GM19452 (cell line): ENCODE results near the gene TNFRSF19.

Experiments
- ATAC-seq: cut with Tn5 transposase; IDR thresholded peaks from one replicate; pipeline ENCODE4 v1.9.1; 2021; ENCODE audit not compliant: unreplicated experiment

Gene TNFRSF19

DNA sequence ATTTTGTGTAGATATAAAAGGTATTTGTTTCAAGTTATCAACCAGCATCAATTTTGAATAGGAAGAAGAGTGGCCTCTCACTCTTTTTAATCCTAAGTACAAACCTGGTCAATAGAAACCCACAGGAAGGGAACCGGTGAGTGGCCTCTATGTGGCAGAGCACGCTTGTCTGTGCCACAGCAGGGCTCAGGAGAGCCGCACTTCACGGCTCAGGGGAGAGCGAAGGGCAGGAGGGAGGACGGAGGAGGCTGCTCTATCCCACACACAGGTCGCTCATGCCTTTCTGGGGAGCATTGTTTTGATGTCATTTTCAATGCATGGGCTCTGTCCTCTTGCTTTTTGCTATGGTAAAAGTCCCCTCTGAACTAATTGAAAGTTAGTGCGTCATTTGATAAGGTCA is 57.2 kb downstream of the TNFRSF19 start:
- no peak for ATAC-seq

DNA sequence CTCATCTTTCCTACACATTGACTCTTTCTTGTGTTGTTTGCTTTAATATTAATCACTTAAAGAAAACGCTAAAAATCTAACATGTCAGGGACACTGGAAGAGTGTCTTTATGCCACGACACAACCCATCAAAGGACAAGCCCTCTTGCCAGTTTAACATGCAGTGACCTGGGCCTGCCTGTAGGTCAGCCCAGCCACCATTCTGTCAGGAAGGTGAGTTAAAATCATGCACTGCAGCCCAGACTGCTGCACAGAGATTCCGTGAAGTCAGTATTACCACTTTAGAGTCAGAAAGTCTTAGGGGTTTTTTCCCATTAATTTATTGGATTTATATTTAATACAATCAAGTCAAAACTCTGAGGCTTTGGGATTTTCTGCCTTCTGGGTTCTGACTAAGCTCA is 58.0 kb downstream of the TNFRSF19 start:
- no peak for ATAC-seq

DNA sequence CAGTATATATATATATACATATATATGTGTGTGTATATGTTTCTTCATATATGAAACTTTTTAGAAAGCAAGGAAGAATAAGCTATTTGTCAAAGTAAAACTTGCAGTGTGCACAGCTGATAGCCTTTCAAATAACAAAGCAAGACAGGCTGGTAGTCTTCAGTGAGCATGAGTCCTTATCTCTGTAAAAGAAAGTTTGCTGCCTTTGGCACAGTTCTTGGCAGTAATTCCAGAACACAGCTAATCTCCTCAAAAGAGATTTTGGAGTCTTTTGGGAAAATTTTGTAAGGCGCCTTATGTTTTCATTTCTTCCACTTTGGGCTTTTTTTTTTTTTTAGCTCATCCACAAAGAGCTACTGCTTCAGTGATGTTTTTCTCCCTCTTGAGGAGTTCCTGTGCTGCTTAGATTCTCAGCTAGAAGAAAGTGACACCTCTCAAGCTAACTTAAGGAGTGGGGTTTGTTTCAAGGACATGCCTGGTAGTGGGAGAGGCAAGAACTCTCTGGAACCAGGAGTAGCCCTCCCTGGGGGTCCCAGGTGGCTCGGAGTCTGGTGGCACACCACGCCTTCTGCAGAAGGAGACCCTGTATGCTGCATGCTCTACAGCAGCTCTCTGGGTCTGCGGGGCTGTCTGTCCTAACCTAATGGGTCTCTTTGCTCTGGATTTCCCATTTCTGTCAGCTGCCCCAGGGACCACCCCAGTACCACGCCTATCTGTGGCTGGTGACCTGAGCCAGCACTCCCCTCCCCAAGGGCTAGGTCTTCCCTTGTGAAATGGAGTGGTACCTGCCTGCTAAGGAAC is 58.8 kb downstream of the TNFRSF19 start:
- no peak for ATAC-seq

DNA sequence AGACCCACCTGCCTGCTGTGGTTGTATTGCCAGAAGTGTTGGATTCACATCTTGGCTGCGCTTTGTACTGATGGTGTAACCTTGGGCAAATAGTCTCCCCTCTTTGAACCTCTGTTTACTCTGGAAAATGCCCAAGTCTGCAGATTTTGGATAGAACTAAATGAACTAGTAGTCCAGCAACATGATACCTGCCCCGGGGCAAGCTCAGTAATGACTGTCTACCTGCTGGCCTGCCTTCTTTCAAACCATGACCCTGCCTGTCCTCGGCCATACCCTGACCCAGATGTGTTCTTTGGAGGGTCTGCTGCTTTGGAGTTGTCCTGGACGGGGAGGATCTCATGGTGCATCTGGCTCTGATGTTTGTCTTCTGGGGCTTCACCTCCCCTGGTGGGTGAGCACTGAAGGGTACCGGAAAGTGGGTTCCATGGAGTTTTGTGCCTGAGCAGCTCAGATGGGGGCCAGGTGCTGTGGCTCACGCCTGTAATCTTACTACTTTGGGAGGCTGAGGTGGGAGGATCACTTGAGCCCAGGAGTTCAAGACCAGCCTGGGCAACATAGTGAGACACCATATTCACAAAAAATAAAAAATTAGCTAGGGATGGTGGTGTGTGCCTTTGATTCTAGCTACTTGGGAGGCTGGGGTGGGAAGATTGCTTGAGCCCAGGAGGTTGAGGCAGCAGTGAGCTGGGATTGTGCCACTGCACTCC is 59.5 kb downstream of the TNFRSF19 start:
- no peak for ATAC-seq

DNA sequence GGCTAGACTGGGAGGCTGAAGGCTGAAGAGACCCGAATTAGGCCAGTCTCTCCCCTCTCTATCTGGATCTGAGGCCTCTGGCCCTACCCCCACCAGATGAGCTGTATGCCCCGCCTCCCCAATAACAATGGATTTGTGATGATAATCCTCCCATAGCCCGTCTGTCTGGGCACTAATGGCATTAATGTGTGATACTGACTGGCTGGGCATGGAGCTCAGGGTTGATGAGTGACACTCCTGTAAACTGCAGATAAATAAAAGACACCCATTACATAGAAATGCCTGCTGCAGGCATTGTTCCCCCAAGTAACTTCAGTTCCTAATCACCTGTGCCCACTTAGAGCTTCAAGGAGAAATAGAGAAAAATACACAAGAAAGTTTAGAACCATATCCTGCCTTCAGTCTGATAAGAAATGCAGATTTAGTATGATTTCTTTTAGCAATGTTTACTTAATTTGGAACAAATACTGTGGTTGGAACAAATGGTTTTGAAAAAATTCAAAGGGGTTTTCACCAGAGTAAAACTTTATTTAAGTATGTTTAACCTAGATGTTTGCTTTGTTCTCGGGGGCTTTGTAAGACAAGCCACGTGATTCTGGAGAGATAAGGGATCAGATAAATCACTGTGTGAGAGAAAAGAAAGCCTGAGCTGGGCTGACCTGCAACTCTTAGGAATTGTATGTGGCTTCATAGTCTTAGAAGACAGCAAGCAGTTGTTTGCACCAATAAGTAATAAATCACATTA is 60.3 kb downstream of the TNFRSF19 start:
- ATAC-seq = no peak

DNA sequence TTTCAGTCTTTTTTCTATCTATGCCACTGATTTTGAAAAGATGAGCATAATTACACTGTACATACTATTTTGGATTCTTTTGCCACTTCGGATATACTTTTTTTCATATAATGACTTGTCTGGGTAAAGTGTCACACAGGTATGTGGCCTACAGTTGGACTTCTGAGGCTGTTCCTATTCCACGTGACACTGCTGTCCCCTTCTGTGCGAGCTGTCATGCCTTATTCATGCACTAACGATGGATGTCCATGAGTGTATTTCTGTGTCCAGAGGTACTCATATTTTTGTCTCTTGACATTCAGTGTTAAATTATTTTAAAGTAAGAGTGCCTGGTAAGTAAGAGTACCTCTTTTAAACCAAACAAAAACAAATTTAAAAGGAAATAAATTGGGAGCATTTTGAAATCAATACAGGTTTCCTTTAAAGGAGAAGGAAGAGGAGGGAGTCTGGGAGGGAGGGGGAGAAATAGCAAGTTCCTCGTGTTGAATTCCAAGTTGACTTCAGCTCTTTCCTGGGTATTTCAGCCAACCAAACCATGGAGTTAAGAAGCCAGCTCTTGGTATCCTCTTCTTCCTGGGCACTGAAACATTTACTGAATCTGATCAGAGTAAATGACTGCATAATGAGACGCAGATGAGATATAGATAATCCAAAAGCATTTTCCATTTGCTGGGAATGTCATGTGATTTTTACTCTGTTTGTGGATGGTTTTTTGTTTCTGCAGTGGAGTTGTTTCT is 61.3 kb downstream of the TNFRSF19 start:
- no peak for ATAC-seq

DNA sequence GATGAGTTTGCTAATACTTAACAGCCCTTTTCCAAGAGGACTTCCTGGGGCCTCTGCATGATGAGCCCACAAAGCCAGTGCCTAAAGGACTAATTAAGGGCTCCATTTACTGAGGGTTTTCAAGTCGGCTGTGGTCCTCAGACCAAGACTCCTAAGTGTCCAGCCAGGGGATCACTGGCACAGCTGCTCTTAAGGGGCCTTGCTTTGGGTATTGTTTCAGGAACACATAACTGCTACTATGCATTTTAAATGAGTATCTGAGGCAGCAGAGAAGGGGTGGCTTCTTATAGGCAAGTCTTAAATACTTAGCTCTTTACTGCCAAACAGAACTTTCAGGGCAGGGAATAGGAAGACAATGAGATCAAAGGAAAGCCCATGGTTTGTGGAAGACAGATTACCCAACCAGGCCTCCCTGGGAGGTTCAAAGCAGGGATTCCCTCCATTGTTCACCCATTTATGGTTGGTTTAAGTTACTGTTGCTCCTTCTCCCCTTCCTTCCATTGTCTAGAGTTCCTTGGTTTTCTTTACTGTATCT is 61.9 kb downstream of the TNFRSF19 start:
- ATAC-seq = no peak

DNA sequence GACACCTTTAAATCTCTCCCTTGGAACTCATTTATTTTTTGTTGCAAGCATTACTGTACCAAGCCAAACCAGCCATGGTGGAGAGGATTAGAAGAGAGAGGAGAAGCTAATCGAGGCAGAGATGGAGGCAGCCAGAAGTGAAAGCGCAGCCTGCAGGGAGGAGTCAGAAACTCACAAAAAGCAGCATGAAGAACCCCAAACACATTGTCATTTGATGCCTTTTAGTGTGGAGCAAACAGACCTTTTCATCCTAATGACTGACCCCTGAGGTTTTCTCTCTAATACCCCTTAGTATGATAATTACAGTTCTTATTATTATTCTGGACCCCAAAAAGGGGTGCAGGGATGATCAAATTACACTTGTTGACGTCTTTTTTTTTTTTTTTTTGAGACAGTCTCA is 62.5 kb downstream of the TNFRSF19 start:
- no peak for ATAC-seq

DNA sequence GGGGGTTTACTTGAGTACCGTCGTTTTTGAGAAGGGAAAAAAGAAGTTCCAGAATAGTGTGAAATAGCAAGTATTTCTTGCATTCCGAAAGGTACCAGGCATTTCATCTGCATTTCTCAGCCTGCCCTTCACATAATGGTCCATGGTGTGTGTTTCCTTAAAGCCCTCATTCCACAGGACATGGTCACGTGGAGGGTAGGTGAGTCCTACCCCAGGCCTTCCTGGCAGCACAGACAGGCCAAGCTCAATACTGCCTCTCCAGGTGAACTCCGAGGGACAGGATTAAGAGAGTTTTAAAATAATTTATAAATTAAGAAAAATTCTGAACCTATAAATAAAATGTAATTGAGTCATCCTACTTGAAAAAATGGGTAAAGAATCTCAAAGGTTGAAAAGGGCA is 64.7 kb downstream of the TNFRSF19 start:
- ATAC-seq = no peak

DNA sequence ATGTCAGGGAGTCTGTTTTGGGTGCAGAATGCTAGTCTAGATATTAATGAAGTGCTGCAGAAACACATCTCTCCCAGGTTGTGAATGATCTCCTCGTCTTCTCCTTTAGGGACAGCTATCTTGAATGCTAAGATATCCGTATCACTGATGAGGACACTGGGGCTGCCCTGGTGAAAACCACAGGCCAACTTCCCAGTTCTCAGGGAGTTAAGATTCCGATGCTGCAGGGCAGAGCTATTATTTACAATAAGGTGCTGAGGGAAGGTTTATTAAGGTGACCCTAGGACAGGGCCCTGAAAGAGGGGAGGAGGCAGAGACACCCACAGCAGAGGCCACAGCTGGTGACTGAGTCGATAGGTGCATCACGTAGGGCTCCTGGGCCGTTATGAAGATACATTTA is 66.1 kb downstream of the TNFRSF19 start:
- no peak for ATAC-seq

DNA sequence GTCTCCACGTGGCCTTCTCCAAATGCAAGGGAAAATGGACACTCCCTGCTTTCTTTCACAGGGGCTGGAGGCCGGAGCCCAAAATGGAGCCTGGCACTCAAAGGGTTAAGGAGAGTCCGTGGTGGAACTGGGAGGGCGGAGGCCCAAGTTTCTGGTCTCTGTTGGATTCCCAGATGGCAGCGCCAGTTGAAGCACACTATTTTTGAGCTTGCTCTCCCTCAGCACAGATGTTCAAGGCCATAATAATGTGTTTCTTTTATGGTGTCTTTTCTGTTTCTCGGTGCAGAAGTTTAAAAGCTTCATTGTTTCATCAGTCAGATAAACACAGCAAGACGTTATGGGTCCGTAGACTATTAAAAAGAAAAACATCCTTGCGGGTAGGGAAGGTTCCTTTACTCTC is 67.6 kb downstream of the TNFRSF19 start:
- ATAC-seq = no peak

DNA sequence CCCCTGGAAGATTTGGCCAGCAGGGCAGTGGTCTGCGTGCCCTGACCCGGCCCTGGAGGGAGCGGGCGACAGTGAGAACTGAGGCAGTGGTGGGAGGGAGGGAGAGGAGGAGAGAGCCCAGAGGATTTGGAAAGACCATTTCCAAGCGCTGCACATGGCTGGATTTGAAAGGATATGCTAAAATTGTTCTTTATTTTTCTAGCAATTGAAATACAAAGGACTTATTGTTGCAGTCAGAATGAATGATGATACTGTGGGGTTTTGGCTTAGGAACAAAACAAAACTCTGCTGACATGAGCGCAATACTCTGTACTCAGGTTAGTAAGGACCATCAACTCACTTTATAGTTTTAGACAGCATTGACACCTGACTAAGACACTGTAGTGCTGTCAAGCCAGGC is 69.5 kb downstream of the TNFRSF19 start:
- ATAC-seq = no peak

DNA sequence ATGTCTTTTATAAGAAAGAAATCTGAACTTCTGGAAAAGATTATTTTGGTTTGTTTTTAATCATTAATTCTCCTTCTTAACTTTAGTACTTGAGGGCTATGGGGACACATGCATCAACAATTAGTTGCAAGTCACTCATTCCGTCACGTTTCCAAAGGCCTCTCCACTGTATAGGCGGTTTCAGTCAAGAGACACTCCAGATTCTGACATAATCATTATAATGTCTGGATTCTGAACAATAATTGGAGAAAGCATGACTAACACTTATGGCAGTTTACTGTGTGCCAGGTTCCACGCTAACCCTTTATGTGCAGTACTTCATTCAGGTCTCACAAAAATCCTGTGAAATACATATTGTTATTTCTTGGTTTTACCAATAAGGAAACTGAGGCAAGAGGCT is 71.9 kb downstream of the TNFRSF19 start:
- no peak for ATAC-seq

DNA sequence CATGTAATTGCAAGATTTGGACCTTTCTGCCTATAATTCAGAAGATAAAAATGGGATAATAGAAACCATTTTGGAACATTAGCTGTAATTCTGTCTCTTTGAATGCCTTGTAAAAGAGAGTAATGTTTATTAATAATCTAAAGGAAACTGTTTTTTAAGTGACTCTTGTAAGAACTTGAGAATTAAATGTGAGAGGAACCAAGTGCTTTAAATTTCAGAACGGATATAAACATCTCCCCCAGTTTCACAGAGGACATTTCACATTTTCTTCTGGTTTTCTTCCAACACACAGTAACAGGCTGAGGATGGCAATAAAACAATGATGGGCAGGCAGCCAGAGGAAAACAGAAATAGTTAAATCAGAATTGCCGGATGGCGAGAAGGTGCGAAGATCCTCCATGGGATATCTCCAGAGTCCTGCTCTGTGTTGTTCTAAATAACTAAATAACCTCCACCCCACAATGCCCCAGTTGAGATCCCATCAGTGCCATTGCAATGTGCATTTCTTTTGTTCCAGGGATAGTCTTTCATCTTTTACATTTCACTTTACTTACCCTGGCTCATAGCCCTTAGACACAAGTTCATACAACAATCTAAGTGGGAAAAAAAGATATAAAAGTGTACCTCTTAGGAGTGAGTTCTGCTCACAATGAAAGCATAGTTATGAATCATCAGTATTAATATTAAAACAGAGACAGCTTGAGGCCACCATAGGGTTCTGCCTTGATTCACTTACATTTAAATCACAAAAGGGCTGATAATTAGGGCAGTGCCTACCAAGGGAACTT is 73.3 kb downstream of the TNFRSF19 start:
- ATAC-seq = no peak

DNA sequence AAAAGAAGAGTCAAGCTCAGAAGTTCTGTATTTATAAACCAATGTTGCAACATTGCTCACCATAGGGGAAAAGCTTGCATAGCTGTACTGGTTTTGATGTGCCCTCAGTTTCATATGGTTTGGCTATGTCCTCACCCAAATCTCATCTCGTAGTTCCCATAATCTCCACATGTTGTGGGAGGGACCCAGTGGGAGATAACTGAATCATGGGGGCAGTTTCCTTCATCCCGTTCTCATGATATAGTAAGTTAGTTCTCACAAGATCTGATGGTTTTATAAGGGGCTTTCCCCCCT is 73.9 kb downstream of the TNFRSF19 start:
- ATAC-seq = no peak

DNA sequence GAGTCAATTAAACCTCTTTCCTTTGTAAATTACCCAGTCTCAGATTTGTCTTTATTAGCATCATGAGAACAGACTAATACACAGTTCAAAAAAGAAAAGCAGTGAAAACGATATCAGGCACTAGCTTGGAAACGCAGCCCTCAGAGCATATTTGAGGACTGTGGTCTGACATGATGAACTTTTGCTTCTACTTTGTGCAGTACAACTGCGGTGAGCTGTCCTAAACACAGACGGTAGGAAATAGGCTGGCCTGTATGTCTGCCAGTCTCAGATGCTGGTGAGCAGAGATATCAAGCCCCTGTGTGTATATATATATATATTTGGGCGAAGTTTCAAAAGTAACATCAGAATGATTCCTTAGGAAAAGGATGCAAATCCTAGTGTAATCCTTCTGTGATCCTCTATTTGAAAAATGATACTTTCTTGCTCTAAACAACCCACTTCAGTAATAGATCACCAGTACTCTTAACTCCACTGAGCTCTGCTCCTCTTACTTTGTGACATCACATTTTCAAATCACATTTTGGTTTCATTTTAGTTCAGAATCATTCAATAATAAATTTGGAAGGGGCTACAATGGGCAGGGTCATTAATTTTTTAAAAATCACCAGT is 74.4 kb downstream of the TNFRSF19 start:
- ATAC-seq = no peak

DNA sequence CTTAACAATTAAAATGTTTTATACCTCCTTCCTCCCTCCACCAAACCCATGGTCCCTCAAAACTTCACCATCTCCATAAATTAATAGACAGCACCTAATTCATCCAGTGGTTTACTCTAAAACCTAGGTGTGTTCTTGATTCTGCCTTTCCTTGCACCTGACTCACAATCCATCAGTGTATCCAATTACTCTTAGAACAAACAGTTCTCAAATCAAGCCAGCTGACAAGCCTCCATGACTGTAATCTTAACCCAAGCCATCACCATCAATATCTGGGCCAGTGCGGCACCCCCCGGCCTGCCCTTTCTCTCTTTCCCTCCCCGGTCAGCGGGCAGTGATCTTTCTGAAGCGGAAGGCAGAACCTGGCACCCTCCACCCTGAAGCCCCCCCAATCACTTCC is 75.6 kb downstream of the TNFRSF19 start:
- no peak for ATAC-seq

DNA sequence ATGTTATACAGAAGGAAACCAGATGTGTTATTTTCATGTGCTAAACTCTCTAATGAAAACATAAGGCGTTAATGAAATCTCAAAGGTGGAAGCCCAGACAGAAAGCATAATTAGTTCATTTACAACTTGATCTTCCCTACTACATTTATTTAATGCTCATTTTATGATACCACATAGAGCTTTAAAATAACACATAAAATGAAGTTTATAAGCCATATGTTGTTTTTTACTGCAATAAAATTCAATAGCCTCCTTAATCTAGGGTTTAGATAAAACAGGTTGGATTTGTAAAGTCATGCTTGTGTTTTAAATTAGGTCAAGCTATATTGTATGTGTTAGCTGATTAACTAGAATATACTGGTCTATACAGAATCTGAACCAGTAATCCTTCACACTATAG is 81.2 kb downstream of the TNFRSF19 start:
- ATAC-seq = no peak

DNA sequence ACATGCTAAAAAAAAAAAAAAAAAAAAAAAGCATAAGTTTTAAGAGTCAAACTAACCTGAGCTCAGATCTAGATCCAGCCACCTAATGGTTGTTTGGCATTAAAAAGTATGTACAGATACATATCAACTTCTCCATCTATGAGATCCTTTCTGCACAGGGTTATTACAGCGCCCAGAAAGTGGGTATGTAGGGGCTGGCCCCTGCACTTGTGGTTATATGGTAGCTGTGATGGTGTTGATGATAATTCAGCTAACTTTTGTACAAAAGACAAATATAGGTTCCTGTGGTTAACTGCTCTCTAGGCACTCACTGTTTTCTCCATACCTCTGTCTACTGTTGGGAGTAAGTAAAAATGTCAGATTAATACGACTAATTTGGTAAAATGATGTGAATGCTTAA is 81.7 kb downstream of the TNFRSF19 start:
- ATAC-seq = no peak
